Uterus (tissue), 2 donors: ENCODE data around the gene DSE.

Experiments used
- POLR2A ChIP-seq, 2 donors: fragments of 450-650 bp; IDR thresholded peaks; one replicate each; pipeline ENCODE4 v1.6.1; 2016; ENCODE audit warnings: antibody characterized with exemption in 2 of 2, mild to moderate bottlenecking in 1 of 2, moderate library complexity in 1 of 2
- TF ChIP-seq, protein P1 (sequence below), 4 experiments: fragments of 200-600 bp in 2 of 4; fragments of 450-650 bp in 2 of 4; sonication (generic) in 2 of 4; IDR thresholded peaks; one replicate each; pipeline ENCODE4 v1.5.1; 2016 to 2019; ENCODE audit warnings: antibody characterized with exemption in 4 of 4, mild to moderate bottlenecking in 2 of 4, moderate library complexity in 1 of 4

DNA sequence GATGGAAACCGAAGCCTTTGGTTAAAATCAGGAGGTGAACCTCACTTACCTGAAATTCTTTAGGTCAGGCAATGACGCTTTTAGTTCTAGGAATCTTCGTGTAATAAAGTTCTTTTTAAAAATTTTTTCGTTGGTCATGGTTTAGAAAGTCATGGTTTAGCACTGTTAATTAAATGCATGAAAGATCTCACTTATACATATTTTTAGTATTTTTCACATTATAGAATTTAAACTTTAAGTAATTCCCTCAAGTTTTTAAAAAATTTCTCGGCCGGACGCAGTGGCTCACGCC lies 1.1 kb downstream of the DSE start:
- TF ChIP-seq, protein P1, sequence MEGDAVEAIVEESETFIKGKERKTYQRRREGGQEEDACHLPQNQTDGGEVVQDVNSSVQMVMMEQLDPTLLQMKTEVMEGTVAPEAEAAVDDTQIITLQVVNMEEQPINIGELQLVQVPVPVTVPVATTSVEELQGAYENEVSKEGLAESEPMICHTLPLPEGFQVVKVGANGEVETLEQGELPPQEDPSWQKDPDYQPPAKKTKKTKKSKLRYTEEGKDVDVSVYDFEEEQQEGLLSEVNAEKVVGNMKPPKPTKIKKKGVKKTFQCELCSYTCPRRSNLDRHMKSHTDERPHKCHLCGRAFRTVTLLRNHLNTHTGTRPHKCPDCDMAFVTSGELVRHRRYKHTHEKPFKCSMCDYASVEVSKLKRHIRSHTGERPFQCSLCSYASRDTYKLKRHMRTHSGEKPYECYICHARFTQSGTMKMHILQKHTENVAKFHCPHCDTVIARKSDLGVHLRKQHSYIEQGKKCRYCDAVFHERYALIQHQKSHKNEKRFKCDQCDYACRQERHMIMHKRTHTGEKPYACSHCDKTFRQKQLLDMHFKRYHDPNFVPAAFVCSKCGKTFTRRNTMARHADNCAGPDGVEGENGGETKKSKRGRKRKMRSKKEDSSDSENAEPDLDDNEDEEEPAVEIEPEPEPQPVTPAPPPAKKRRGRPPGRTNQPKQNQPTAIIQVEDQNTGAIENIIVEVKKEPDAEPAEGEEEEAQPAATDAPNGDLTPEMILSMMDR (IDR thresholded peaks at IDR 0.05): no peak
- TF ChIP-seq POLR2A (IDR thresholded peaks at IDR 0.05): no peak
